ENCODE measurements around the gene KCNQ1.

DNA sequence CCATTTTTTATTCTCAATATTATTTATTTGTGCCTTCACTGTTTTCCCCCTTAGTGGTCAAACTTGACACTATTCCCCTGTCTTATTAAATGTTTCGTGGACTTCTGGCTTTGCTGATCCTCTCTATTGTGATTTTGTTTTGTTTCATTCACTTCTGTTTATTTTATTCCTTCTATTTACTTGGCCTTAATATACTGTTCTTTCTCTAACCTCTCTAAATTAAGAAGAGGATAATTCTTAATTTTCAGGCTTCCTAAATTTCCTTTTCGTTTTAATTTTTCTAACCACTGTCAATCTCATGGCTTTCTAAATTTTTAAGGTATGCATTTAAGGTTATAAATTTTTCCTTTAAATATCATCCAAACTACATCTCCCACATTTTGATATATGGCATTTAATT, 338.0 kb downstream of the KCNQ1 start:
- TF ChIP-seq TCF7L2 (IDR thresholded peaks at IDR 0.05; ENCODE audit: borderline replicate concordance, extremely low read depth, insufficient read depth, insufficient read length) (no peak), YY1 (IDR thresholded peaks at IDR 0.05; ENCODE audit: extremely low read depth, insufficient replicate concordance, low read depth, low read length) (no peak)
